ENCODE results near the gene CACHD1.

DNA sequence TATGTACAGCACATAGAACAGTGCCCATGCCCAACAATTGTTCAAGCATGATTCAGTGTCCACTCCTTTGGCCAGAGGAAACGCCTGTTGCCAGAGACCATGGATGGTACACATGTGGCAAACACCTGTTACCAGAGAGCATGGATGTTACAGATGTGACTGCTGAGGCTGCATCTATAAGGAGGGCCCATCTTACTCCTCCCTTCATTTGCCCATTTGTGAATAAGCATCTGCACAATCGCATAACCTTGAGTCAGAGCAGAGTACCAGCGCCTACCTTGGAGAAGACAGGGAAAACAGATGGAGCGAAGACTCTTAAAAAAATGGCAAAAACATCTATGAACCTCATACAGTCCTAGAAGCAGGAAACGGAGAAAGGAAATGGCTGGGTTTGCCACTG, 36.6 kb upstream of the CACHD1 start:
- no peak for TF ChIP-seq EZH2 (IDR thresholded peaks at IDR 0.05)
- no peak for TF ChIP-seq YY1 (IDR thresholded peaks at IDR 0.05; ENCODE audit: extremely low read depth, insufficient replicate concordance, low read depth, low read length)
- no peak for TF ChIP-seq POLR2A (IDR thresholded peaks at IDR 0.05; ENCODE audit: borderline replicate concordance, extremely low read depth, insufficient read depth, insufficient read length)
- no peak for TF ChIP-seq ZFX (IDR thresholded peaks at IDR 0.05)

All from HCT116 (cell line).